ENCODE data around the gene TBCE.

- TF ChIP-seq EZH2 (IDR thresholded peaks at IDR 0.05; ENCODE audit: insufficient read depth, poor library complexity, severe bottlenecking) = no peak
- TF ChIP-seq EZH2phosphoT487 (IDR thresholded peaks at IDR 0.05; ENCODE audit: insufficient read depth, low read depth) = no peak
Observed at GRCh38 chr1:235339746-235340145, 27.5 kb upstream of the TBCE start.
